Left ventricle myocardium inferior (tissue), 1 donor: Measurements from ENCODE around the gene ULK4. TPM values are rescaled to one million over a fixed set of nuclear protein-coding genes. Genes with fewer than 3 reads are reported as not detected.

Experiments used
- DNase-seq: peaks from one replicate; pipeline ENCODE4 v3.0.0-alpha.2; 2020
- H3K27ac ChIP-seq: fragments of 200-600 bp; replicated peaks from 2 replicates; pipeline ENCODE4 v1.8.0; 2021
- H3K27me3 ChIP-seq: fragments of 200-600 bp; 2 replicates; pipeline ENCODE4 v1.8.0; 2021; ENCODE audit warnings: low read depth
- H3K36me3 ChIP-seq: fragments of 200-600 bp; 2 replicates; pipeline ENCODE4 v1.8.0; 2021
- H3K4me1 ChIP-seq: fragments of 200-600 bp; 2 replicates; pipeline ENCODE4 v1.8.0; 2021
- H3K4me3 ChIP-seq: fragments of 200-600 bp; 2 replicates; pipeline ENCODE4 v1.8.0; 2021; ENCODE audit warnings: mild to moderate bottlenecking, moderate library complexity
- H3K9me3 ChIP-seq: fragments of 200-600 bp; replicated peaks from 2 replicates; pipeline ENCODE4 v1.8.0; 2021
- intact Hi-C: fragments of 100-400 bp; cut with micrococcal nuclease; formaldehyde crosslinking; loops from one replicate; pipeline ENCODE4 v1.11.0; 2022
- total RNA-seq: library from RNA; stranded (reverse); fragmentation: NEBNext Ultra II Directional; extraction: Animal tissue kit (Norgen Biotek cat#: 25700); gene quantifications from one replicate; pipeline ENCODE4 v1.2.1, GENCODE V29; 2021
- TF ChIP-seq, protein P1 (sequence below): fragments of 200-600 bp; IDR thresholded peaks from 2 replicates; pipeline ENCODE4 v1.8.0; 2021; ENCODE audit warnings: antibody characterized with exemption, mild to moderate bottlenecking, borderline replicate concordance
- donor health status: DM: no; HTN: yes; CAD: no; lungs with severe emphysema.

ULK4 gene
- total RNA-seq, 1 donor from 2014 or later, result 1.8 TPM

DNA sequence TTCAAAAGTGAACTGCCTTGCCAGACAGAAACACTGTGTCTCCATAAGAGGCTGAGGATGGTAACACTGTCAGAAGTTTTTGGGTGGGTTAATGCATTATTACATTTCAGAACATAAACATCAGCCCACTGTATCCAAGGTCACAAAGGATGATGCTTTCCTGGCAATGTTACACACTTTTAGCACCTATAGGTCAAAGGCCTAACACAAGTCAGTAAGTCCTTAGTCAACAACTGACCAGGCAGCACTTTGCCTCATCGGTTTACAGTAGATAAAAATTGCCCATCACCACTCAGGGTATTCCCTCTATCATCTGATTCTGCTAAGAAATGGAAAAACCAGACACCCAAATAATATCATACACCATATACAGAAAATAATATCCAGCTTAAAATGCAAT, 664.2 kb downstream of the ULK4 start:
- no peak for DNase-seq
- Histone ChIP-seq H3K4me3 (no peak overlapping the region), H3K36me3 (no peaks in the 10 kb centered on the region), H3K9me3 (no peaks in the 10 kb centered on the region), H3K4me1 (peaks cover 8% of the 10 kb centered on the region), H3K27me3 (no peaks in the 10 kb centered on the region), H3K27ac (no peak overlapping the region)
- TF ChIP-seq, protein P1, sequence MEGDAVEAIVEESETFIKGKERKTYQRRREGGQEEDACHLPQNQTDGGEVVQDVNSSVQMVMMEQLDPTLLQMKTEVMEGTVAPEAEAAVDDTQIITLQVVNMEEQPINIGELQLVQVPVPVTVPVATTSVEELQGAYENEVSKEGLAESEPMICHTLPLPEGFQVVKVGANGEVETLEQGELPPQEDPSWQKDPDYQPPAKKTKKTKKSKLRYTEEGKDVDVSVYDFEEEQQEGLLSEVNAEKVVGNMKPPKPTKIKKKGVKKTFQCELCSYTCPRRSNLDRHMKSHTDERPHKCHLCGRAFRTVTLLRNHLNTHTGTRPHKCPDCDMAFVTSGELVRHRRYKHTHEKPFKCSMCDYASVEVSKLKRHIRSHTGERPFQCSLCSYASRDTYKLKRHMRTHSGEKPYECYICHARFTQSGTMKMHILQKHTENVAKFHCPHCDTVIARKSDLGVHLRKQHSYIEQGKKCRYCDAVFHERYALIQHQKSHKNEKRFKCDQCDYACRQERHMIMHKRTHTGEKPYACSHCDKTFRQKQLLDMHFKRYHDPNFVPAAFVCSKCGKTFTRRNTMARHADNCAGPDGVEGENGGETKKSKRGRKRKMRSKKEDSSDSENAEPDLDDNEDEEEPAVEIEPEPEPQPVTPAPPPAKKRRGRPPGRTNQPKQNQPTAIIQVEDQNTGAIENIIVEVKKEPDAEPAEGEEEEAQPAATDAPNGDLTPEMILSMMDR, result no peak
- intact Hi-C loops, result no loop called here

DNA sequence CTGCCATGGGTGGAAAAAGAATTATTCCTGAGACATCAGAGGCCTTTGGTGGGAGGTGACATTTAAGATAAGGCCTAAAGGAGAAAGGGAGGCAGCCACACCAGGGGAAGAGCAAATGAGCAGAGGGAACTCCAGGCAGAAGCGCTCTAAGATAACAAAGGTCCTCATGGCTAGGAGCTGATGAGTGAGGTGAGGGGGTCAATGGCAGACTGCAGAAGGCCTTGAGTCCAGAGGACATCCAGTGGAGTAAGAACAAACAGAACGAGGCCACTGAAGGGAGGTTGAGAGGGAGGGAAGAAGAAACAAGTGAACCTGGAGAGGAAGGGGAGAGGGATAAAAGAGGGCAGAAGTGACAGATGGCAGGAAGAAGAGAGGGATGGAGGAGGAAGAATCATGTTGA, 665.3 kb downstream of the ULK4 start:
- no peak for DNase-seq
- intact Hi-C loops, result no loop called here

DNA sequence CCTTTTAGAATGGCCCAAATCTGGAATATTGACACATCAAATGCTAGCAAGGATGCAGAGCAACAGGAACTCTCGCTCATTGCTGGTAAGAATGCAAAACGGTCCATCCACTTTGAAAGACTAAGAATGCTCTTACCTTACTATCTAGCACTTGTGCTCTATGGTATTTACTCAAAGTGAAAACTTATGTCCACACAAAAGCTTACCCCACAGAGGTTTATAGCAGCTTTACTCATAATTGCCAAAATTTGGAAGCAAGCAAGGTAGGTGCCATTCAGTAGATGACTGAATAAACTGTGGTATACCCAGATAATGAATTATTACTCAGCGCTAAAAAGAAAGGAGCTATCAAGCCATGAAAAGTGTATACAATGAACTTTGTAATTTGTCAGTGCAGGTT, 666.2 kb downstream of the ULK4 start:
- no peak for DNase-seq
- Histone ChIP-seq H3K4me1 (peaks cover 8% of the 10 kb centered on the region), H3K27me3 (no peaks in the 10 kb centered on the region), H3K9me3 (no peaks in the 10 kb centered on the region), H3K27ac (no peak overlapping the region), H3K4me3 (no peak overlapping the region), H3K36me3 (no peaks in the 10 kb centered on the region)
- TF ChIP-seq, protein P1, result no peak
- intact Hi-C loops, result no loop called here

More for the DNA sequence above, 665.3 kb downstream of the ULK4 start:
- Histone ChIP-seq H3K9me3 (no peaks in the 10 kb centered on the region), H3K27me3 (no peaks in the 10 kb centered on the region), H3K36me3 (no peaks in the 10 kb centered on the region), H3K4me1 (peaks cover 8% of the 10 kb centered on the region), H3K27ac (no peak overlapping the region), H3K4me3 (no peak overlapping the region)
- TF ChIP-seq, protein P1, result no peak

DNA sequence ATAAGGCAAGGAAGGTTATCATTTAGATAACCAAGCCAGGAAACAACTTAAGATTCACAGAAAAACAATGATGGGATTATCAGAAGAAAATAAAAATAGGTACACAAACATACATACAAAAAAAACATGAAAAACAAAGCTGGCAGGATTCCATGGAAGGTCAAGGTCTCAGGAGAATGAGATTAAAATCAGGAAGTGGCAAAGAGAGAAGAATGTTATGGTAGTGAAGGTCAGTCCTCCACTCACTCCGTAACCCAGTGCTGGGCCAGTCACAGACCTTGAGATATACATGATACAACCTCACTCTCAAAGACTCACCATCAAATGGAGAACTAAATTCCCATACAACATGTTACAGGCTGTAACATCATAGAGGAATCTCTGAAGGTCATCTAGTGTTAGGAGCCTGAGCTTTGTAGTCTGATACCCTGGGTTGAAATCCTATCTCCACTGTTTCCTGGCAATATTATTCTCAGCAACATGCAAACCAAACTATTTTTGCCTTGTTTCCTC, 668.7 kb downstream of the ULK4 start:
- DNase-seq, result no peak
- intact Hi-C loops, result no loop called here
- H3K9me3 ChIP-seq, result no peaks in the 10 kb centered on the region
- H3K27me3 ChIP-seq, result no peaks in the 10 kb centered on the region
- H3K4me1 ChIP-seq, result peaks cover 17% of the 10 kb centered on the region
- no peak overlapping the region for H3K27ac ChIP-seq
- H3K4me3 ChIP-seq, result no peak overlapping the region
- TF ChIP-seq, protein P1, result no peak
- H3K36me3 ChIP-seq, result no peaks in the 10 kb centered on the region

DNA sequence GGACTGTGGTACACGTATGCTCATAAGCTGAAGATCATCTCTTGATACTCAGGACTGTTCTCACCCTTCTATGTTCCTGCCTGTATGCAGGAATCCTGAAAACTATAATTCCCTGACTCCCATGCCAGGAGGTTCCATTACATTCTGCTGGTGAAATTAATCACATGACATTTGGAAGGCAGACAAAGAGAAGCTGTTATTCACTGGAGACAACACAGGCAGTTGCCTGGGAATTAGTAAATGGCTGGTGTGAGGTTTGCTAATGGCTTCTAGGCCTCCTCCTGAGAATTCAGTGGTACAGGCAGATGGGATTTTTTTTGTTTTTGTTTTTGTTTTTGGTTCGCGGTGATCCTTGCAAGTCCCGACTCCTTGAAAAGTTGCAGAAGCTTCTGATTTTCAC, 671.2 kb downstream of the ULK4 start:
- no peaks in the 10 kb centered on the region for H3K9me3 ChIP-seq
- no peaks in the 10 kb centered on the region for H3K36me3 ChIP-seq
- no peak overlapping the region for H3K27ac ChIP-seq
- H3K27me3 ChIP-seq, result no peaks in the 10 kb centered on the region
- peaks cover 21% of the 10 kb centered on the region for H3K4me1 ChIP-seq
- TF ChIP-seq, protein P1, result no peak
- H3K4me3 ChIP-seq, result no peak overlapping the region
- no peak for DNase-seq
- intact Hi-C loops, result no loop called here
